AG09319 (cell line): ENCODE measurements around the gene KCNE1.

ENCODE experiments used
- DNase-seq: peaks from one replicate; pipeline ENCODE4 v3.0.0-alpha.2; 2010; ENCODE audit warnings: low read depth; ENCODE audit errors: extremely low read depth
- CTCF ChIP-seq: IDR thresholded peaks from 2 replicates; pipeline ENCODE4 v1.5.1; 2011; ENCODE audit warnings: low read depth, mild to moderate bottlenecking, inconsistent platforms, low read length, moderate library complexity

Gene KCNE1

GRCh38 chr21:34511181-34511580, 829 bp downstream of the KCNE1 start:
- no peak for DNase-seq
- TF ChIP-seq CTCF, result no peak

- DNase-seq, result peak; percentile 30
- TF ChIP-seq CTCF, result peak; percentile 77
Measured at GRCh38 chr21:34510148-34511142, 1.6 kb downstream of the KCNE1 start.

- no peak for DNase-seq
- peak; percentile 17 for TF ChIP-seq CTCF
Measured at GRCh38 chr21:34509151-34509550, 2.9 kb downstream of the KCNE1 start.

GRCh38 chr21:34504595-34504994, 7.4 kb downstream of the KCNE1 start:
- DNase-seq, result no peak
- TF ChIP-seq CTCF, result no peak

- no peak for TF ChIP-seq CTCF
- DNase-seq, result no peak
Measured at GRCh38 chr21:34502480-34503106, 9.4 kb downstream of the KCNE1 start.

- no peak for TF ChIP-seq CTCF
- no peak for DNase-seq
Measured at GRCh38 chr21:34501716-34502115, 10.3 kb downstream of the KCNE1 start.

GRCh38 chr21:34500191-34500590, 11.8 kb downstream of the KCNE1 start:
- TF ChIP-seq CTCF, result no peak
- DNase-seq, result no peak
